GM23338 (cell line): ENCODE data around the gene RAB8B. TPM values are rescaled to one million over a fixed set of nuclear protein-coding genes. Genes with fewer than 3 reads are reported as not detected.

Source experiments
- ATAC-seq: fragments of 200-7000 bp; cut with Tn5 transposase; 3 replicates; pipeline ENCODE4 v1.9.1; 2020
- DNase-seq: peaks from one replicate; pipeline ENCODE4 v3.0.0-alpha.2; 2015; ENCODE audit warnings: low spot score
- H2AFZ ChIP-seq: fragments of 200-600 bp; sonication (generic); 2 replicates; pipeline ENCODE4 v1.8.0; 2016; ENCODE audit warnings: antibody characterized with exemption, mild to moderate bottlenecking, moderate library complexity
- H3F3A ChIP-seq: fragments of 200-600 bp; sonication (generic); replicated peaks from 2 replicates; pipeline ENCODE4 v1.8.0; 2017; ENCODE audit warnings: antibody characterized with exemption, mixed run types, low read depth
- H3K27ac ChIP-seq: fragments of 200-600 bp; sonication (generic); 2 replicates; pipeline ENCODE4 v1.6.1; 2016; ENCODE audit warnings: low read depth
- H3K27me3 ChIP-seq: fragments of 200-600 bp; sonication (generic); 2 replicates; pipeline ENCODE4 v1.8.0; 2016; ENCODE audit warnings: mild to moderate bottlenecking, mixed run types, moderate library complexity; ENCODE audit not compliant: insufficient read depth
- H3K36me3 ChIP-seq: fragments of 200-600 bp; sonication (generic); 2 replicates; pipeline ENCODE4 v1.8.0; 2016; ENCODE audit warnings: mild to moderate bottlenecking; ENCODE audit not compliant: insufficient read depth
- H3K4me1 ChIP-seq: fragments of 200-600 bp; sonication (generic); 2 replicates; pipeline ENCODE4 v1.8.0; 2016; ENCODE audit warnings: mild to moderate bottlenecking, moderate library complexity; ENCODE audit not compliant: insufficient read depth
- H3K4me2 ChIP-seq: fragments of 200-600 bp; sonication (generic); 2 replicates; pipeline ENCODE4 v1.7.1; 2017; ENCODE audit warnings: mixed run types
- H3K4me3 ChIP-seq: fragments of 200-600 bp; sonication (generic); 2 replicates; pipeline ENCODE4 v1.6.1; 2016; ENCODE audit warnings: mixed run types
- H3K79me2 ChIP-seq: fragments of 200-600 bp; sonication (generic); replicated peaks from 2 replicates; pipeline ENCODE4 v1.8.0; 2017; ENCODE audit warnings: mild to moderate bottlenecking; ENCODE audit not compliant: insufficient read depth
- H3K9me2 ChIP-seq: fragments of 200-600 bp; sonication (generic); 2 replicates; pipeline ENCODE4 v1.8.0; 2017; ENCODE audit not compliant: insufficient read depth
- H4K20me1 ChIP-seq: fragments of 200-600 bp; sonication (generic); replicated peaks from 2 replicates; pipeline ENCODE4 v1.8.0; 2017; ENCODE audit warnings: mild to moderate bottlenecking; ENCODE audit not compliant: insufficient read depth
- H3K27ac Mint-ChIP-seq: 2 replicates; pipeline ENCODE4 v1.8.0; 2020; ENCODE audit warnings: inconsistent platforms, mild to moderate bottlenecking, moderate library complexity, mixed read lengths
- H3K27me3 Mint-ChIP-seq: 3 replicates; pipeline ENCODE4 v1.8.0; 2022; ENCODE audit warnings: low read depth, mild to moderate bottlenecking, moderate library complexity, mixed read lengths, inconsistent platforms; ENCODE audit not compliant: insufficient read depth, poor library complexity
- H3K36me3 Mint-ChIP-seq: 3 replicates; pipeline ENCODE4 v1.8.0; 2021; ENCODE audit warnings: low read depth, mild to moderate bottlenecking, inconsistent platforms, moderate library complexity, mixed read lengths
- H3K4me1 Mint-ChIP-seq: 3 replicates; pipeline ENCODE4 v1.8.0; 2020; ENCODE audit warnings: mild to moderate bottlenecking, inconsistent platforms, mixed read lengths
- H3K4me3 Mint-ChIP-seq: 3 replicates; pipeline ENCODE4 v1.8.0; 2021; ENCODE audit warnings: moderate library complexity, mild to moderate bottlenecking, inconsistent platforms, mixed read lengths
- H3K9me3 Mint-ChIP-seq: 3 replicates; pipeline ENCODE4 v1.8.0; 2020; ENCODE audit warnings: moderate library complexity, mild to moderate bottlenecking, inconsistent platforms, mixed read lengths
- CREB1 ChIP-seq: fragments of 250-450 bp; sonication (Bioruptor Pico); IDR thresholded peaks from 2 replicates; pipeline ENCODE4 v1.5.0; 2020; ENCODE audit warnings: low read depth, mild to moderate bottlenecking, moderate library complexity
- CTCF ChIP-seq, 2 experiments: fragments of 200-600 bp in 1 of 2; sonication (generic) in 1 of 2; conservative IDR thresholded peaks; 2 replicates each; pipeline versions ENCODE4 v1.5.1 to v1.6.1; 2016 to 2017; ENCODE audit warnings: antibody characterized with exemption in 2 of 2, low read depth in 2 of 2, mild to moderate bottlenecking in 2 of 2, moderate library complexity in 1 of 2
- EZH2 ChIP-seq: fragments of 200-600 bp; sonication (generic); IDR thresholded peaks from one replicate; pipeline ENCODE4 v1.8.0; 2017; ENCODE audit warnings: antibody characterized with exemption, mild to moderate bottlenecking, low read depth; ENCODE audit not compliant: unreplicated experiment
- JUNB ChIP-seq: IDR thresholded peaks from one replicate; pipeline ENCODE4 v1.6.1; 2016; ENCODE audit warnings: antibody characterized with exemption; ENCODE audit not compliant: unreplicated experiment
- NANOG ChIP-seq: IDR thresholded peaks from 2 replicates; pipeline ENCODE4 v1.6.1; 2016; ENCODE audit warnings: antibody characterized with exemption, borderline replicate concordance
- POLR2AphosphoS5 ChIP-seq: IDR thresholded peaks from 2 replicates; pipeline ENCODE4 v1.6.1; 2016; ENCODE audit warnings: antibody characterized with exemption, low read depth
- STAT1 ChIP-seq: IDR thresholded peaks from one replicate; pipeline ENCODE4 v1.6.1; 2016; ENCODE audit warnings: antibody characterized with exemption; ENCODE audit not compliant: unreplicated experiment
- ZNF114 ChIP-seq: fragments of 250-450 bp; sonication (Bioruptor Pico); IDR thresholded peaks from 2 replicates; pipeline ENCODE4 v1.5.0; 2020; ENCODE audit warnings: mild to moderate bottlenecking, moderate library complexity
- ZNF462 ChIP-seq: fragments of 250-450 bp; sonication (Bioruptor Pico); IDR thresholded peaks from 2 replicates; pipeline ENCODE4 v1.5.0; 2020; ENCODE audit warnings: mild to moderate bottlenecking, moderate library complexity
- polyA plus RNA-seq: library from polyadenylated mRNA; unstranded; fragments of >200 nt; fragmentation: Nextera tagmentation; extraction: Ambion mirVana; gene quantifications from 2 replicates; pipeline ENCODE4 v1.2.1, GENCODE V29; 2016
- total RNA-seq: library from RNA; depleted of rRNA; stranded (reverse); fragments of >200 nt; shearing (Covaris generic); gene quantifications from 2 replicates; pipeline ENCODE4 v1.2.3, GENCODE V29; 2014
- TF ChIP-seq, protein P1 (sequence below): IDR thresholded peaks from one replicate; pipeline ENCODE4 v1.6.1; 2018; ENCODE audit warnings: antibody characterized with exemption; ENCODE audit not compliant: unreplicated experiment

The RAB8B gene
- total and polyA plus RNA-seq, 2 experiments from 2014 or later: 23.2 to 41.7 TPM

- DNase-seq (no peak), ATAC-seq (no peak)
- no peaks in the 10 kb centered on the region for H3K9me3 Mint-ChIP-seq
- H3K4me3 Mint-ChIP-seq: no peak overlapping the region
- TF ChIP-seq ZNF114 (CRISPR knock-in tag): no peak
- TF ChIP-seq CTCF (conservative IDR thresholded peaks at IDR 0.05; ENCODE audit: low read depth in 2 of 2): no peak
- no peak for TF ChIP-seq STAT1
- no peak for TF ChIP-seq POLR2AphosphoS5
- TF ChIP-seq EZH2: no peak
- TF ChIP-seq JUNB: no peak
- TF ChIP-seq CREB1 (CRISPR knock-in tag): no peak
- no peak for TF ChIP-seq ZNF462 (CRISPR knock-in tag)
- TF ChIP-seq, protein P1, sequence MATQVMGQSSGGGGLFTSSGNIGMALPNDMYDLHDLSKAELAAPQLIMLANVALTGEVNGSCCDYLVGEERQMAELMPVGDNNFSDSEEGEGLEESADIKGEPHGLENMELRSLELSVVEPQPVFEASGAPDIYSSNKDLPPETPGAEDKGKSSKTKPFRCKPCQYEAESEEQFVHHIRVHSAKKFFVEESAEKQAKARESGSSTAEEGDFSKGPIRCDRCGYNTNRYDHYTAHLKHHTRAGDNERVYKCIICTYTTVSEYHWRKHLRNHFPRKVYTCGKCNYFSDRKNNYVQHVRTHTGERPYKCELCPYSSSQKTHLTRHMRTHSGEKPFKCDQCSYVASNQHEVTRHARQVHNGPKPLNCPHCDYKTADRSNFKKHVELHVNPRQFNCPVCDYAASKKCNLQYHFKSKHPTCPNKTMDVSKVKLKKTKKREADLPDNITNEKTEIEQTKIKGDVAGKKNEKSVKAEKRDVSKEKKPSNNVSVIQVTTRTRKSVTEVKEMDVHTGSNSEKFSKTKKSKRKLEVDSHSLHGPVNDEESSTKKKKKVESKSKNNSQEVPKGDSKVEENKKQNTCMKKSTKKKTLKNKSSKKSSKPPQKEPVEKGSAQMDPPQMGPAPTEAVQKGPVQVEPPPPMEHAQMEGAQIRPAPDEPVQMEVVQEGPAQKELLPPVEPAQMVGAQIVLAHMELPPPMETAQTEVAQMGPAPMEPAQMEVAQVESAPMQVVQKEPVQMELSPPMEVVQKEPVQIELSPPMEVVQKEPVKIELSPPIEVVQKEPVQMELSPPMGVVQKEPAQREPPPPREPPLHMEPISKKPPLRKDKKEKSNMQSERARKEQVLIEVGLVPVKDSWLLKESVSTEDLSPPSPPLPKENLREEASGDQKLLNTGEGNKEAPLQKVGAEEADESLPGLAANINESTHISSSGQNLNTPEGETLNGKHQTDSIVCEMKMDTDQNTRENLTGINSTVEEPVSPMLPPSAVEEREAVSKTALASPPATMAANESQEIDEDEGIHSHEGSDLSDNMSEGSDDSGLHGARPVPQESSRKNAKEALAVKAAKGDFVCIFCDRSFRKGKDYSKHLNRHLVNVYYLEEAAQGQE: no peak
- no peak for TF ChIP-seq NANOG
- Histone ChIP-seq H3K4me1 (peaks cover 12% of the 10 kb centered on the region), H3K9me2 (no peaks in the 10 kb centered on the region), H4K20me1 (no peaks in the 10 kb centered on the region), H3K4me2 (no peak overlapping the region), H3K4me3 (no peak overlapping the region), H3K36me3 (no peaks in the 10 kb centered on the region; the same call in 1 of the 2 replicates), H3F3A (no peaks in the 10 kb centered on the region), H3K27me3 (no peaks in the 10 kb centered on the region), H3K27ac (no peak overlapping the region), H2AFZ (no peak overlapping the region), H3K79me2 (no peaks in the 10 kb centered on the region)
- no peak overlapping the region for H3K27ac Mint-ChIP-seq
- peaks cover 16% of the 10 kb centered on the region for H3K4me1 Mint-ChIP-seq
- H3K36me3 Mint-ChIP-seq: peaks cover 4% of the 10 kb centered on the region
- peaks cover 2% of the 10 kb centered on the region for H3K27me3 Mint-ChIP-seq
Observed at GRCh38 chr15:63251701-63252100, 62.3 kb downstream of the RAB8B start.
